ENCODE results near the gene SSMEM1. TPM values are rescaled to one million over a fixed set of nuclear protein-coding genes. Genes with fewer than 3 reads are reported as not detected.

The SSMEM1 gene
- total RNA-seq, 1 experiment from 2014 or later, result not detected

DNA sequence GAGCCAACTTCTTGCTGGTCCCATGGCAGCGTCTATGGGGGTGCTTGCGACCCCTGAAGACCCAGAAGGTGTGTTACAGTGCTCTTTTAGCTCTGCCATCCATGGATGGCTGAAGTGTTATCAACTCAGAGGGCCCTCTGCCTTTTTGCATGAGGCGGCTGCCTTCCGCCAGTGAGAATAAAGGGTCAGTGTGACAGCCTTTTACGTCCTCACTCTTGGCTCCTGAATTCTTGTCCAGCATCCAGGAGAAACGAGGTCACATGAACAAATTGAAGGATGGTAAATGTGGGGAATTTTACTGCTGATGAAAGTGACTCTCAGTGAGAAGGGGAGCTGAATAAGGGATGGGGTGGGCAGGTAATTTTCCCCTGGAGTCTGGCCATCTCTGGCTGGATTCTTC lies 24.1 kb downstream of the SSMEM1 start:
- no peak overlapping the region for H3K4me3 ChIP-seq (ENCODE audit: low read depth in 2 of 2, low read length in 2 of 2)
- no peak overlapping the region for H3K27ac ChIP-seq (ENCODE audit: low read length)
- CTCF ChIA-PET, result no interaction called here
- in situ Hi-C loops (cut with HindIII; ENCODE audit: low pct_unique_long_range_greater_than_20kb, low sequenced_read_pairs) (no loop called here), intact Hi-C loops (cut with micrococcal nuclease; ENCODE audit: unreplicated experiment) (no loop called here)
- no peaks in the 10 kb centered on the region for H3K27me3 ChIP-seq (ENCODE audit: control insufficient read depth, insufficient read depth, low read length)
- POLR2A ChIA-PET, result no interaction called here
- no peak for DNase-seq (ENCODE audit: low read depth, low spot score)
- BruUV-seq (replicated peaks), result no TSS peak
- no peaks in the 10 kb centered on the region for H3K9me3 ChIP-seq (ENCODE audit: control insufficient read depth, insufficient read depth, low read depth, low read length)
- H3K36me3 ChIP-seq (ENCODE audit: control insufficient read depth, insufficient read depth, low read length), result no peaks in the 10 kb centered on the region
- TF ChIP-seq, protein P1, sequence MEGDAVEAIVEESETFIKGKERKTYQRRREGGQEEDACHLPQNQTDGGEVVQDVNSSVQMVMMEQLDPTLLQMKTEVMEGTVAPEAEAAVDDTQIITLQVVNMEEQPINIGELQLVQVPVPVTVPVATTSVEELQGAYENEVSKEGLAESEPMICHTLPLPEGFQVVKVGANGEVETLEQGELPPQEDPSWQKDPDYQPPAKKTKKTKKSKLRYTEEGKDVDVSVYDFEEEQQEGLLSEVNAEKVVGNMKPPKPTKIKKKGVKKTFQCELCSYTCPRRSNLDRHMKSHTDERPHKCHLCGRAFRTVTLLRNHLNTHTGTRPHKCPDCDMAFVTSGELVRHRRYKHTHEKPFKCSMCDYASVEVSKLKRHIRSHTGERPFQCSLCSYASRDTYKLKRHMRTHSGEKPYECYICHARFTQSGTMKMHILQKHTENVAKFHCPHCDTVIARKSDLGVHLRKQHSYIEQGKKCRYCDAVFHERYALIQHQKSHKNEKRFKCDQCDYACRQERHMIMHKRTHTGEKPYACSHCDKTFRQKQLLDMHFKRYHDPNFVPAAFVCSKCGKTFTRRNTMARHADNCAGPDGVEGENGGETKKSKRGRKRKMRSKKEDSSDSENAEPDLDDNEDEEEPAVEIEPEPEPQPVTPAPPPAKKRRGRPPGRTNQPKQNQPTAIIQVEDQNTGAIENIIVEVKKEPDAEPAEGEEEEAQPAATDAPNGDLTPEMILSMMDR (IDR thresholded peaks at IDR 0.05), result no peak
- TF ChIP-seq POLR2AphosphoS5 (IDR thresholded peaks at IDR 0.05; ENCODE audit: low read depth, low read length) (no peak), SIN3A (IDR thresholded peaks at IDR 0.05; ENCODE audit: borderline replicate concordance, insufficient read depth, low read depth, low read length) (no peak), TCF7L2 (IDR thresholded peaks at IDR 0.05; ENCODE audit: low read depth, low read length) (no peak)
- TF ChIP-seq, protein P2, sequence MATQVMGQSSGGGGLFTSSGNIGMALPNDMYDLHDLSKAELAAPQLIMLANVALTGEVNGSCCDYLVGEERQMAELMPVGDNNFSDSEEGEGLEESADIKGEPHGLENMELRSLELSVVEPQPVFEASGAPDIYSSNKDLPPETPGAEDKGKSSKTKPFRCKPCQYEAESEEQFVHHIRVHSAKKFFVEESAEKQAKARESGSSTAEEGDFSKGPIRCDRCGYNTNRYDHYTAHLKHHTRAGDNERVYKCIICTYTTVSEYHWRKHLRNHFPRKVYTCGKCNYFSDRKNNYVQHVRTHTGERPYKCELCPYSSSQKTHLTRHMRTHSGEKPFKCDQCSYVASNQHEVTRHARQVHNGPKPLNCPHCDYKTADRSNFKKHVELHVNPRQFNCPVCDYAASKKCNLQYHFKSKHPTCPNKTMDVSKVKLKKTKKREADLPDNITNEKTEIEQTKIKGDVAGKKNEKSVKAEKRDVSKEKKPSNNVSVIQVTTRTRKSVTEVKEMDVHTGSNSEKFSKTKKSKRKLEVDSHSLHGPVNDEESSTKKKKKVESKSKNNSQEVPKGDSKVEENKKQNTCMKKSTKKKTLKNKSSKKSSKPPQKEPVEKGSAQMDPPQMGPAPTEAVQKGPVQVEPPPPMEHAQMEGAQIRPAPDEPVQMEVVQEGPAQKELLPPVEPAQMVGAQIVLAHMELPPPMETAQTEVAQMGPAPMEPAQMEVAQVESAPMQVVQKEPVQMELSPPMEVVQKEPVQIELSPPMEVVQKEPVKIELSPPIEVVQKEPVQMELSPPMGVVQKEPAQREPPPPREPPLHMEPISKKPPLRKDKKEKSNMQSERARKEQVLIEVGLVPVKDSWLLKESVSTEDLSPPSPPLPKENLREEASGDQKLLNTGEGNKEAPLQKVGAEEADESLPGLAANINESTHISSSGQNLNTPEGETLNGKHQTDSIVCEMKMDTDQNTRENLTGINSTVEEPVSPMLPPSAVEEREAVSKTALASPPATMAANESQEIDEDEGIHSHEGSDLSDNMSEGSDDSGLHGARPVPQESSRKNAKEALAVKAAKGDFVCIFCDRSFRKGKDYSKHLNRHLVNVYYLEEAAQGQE (IDR thresholded peaks at IDR 0.05; ENCODE audit: insufficient read depth in 1 of 2, low read depth in 2 of 2, low read length in 1 of 2), result no peak
- ATAC-seq, result no peak
- no peaks in the 10 kb centered on the region for H3K4me1 ChIP-seq (ENCODE audit: control insufficient read depth, insufficient read depth, low read length)

DNA sequence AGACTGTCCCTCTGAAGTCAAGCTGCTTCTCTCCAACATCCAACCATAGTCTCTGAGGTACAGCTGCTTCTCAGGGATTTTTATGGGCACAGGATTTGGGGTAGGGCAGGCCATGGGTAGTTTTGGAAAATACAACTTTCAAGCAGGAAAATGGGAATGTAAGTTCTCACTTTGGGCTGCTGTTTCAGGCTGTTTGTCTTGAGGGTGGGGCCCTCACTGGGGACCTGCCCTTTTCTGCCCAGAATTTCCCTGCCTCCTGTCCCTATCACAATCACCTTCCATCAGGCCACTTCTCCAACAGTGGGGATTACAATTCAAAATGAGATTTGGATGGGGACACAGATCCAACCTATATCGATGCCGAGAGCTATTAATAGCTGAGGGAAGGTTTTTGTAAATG lies 24.5 kb downstream of the SSMEM1 start:
- no TSS peak for BruUV-seq (replicated peaks)
- POLR2A ChIA-PET, result no interaction called here
- no peaks in the 10 kb centered on the region for H3K27me3 ChIP-seq (ENCODE audit: control insufficient read depth, insufficient read depth, low read length)
- no peak overlapping the region for H3K4me3 ChIP-seq (ENCODE audit: low read depth in 2 of 2, low read length in 2 of 2)
- no peak overlapping the region for H3K27ac ChIP-seq (ENCODE audit: low read length)
- ATAC-seq (no peak), DNase-seq (ENCODE audit: low read depth, low spot score) (no peak)
- in situ Hi-C loops (cut with HindIII; ENCODE audit: low pct_unique_long_range_greater_than_20kb, low sequenced_read_pairs), result no loop called here
- intact Hi-C loops (cut with micrococcal nuclease; ENCODE audit: unreplicated experiment), result no loop called here
- TF ChIP-seq, protein P1 (IDR thresholded peaks at IDR 0.05), result no peak
- TF ChIP-seq SIN3A (IDR thresholded peaks at IDR 0.05; ENCODE audit: borderline replicate concordance, insufficient read depth, low read depth, low read length), result no peak
- TF ChIP-seq POLR2AphosphoS5 (IDR thresholded peaks at IDR 0.05; ENCODE audit: low read depth, low read length), result no peak
- no peak for TF ChIP-seq TCF7L2 (IDR thresholded peaks at IDR 0.05; ENCODE audit: low read depth, low read length)
- TF ChIP-seq, protein P2 (IDR thresholded peaks at IDR 0.05; ENCODE audit: insufficient read depth in 1 of 2, low read depth in 2 of 2, low read length in 1 of 2), result no peak
- no peaks in the 10 kb centered on the region for H3K36me3 ChIP-seq (ENCODE audit: control insufficient read depth, insufficient read depth, low read length)
- CTCF ChIA-PET, result no interaction called here
- H3K9me3 ChIP-seq (ENCODE audit: control insufficient read depth, insufficient read depth, low read depth, low read length), result no peaks in the 10 kb centered on the region
- no peaks in the 10 kb centered on the region for H3K4me1 ChIP-seq (ENCODE audit: control insufficient read depth, insufficient read depth, low read length)

All from Panc1 (cell line).